ENCODE results near the gene TRABD2B.

Gene TRABD2B

GRCh38 chr1:47866601-47867437 is 130.4 kb downstream of the TRABD2B start:
- H3K36me3 ChIP-seq (ENCODE audit: control insufficient read depth in 2 of 2, insufficient read depth in 1 of 2, low read length in 2 of 2), result no peaks in the 10 kb centered on the region
- H3K4me1 ChIP-seq (ENCODE audit: control insufficient read depth, insufficient read depth, low read length), result no peaks in the 10 kb centered on the region
- ChIA-PET CTCF (interaction anchor here (1.0 kb wide), 1 partner anchor 361 kb away, joined by 3 read pairs; no protein-coding TSS in a partner anchor), POLR2A (no interaction called here)
- H3K4me3 ChIP-seq (ENCODE audit: low read depth, low read length), result no peak overlapping the region
- H3K27ac ChIP-seq (ENCODE audit: extremely low read depth, low read depth, low read length), result no peak overlapping the region
- no peaks in the 10 kb centered on the region for H3K9me3 ChIP-seq (ENCODE audit: control insufficient read depth, insufficient read depth, low read depth, low read length)
- no peak for TF ChIP-seq ZNF791 (tag by site-specific recombination; IDR thresholded peaks at IDR 0.05)
- no peak for TF ChIP-seq ZNF529 (tag by site-specific recombination; IDR thresholded peaks at IDR 0.05; ENCODE audit: insufficient replicate concordance)
- TF ChIP-seq ZNF280D (tag by site-specific recombination; IDR thresholded peaks at IDR 0.05), result no peak
- TF ChIP-seq ZNF449 (tag by site-specific recombination; IDR thresholded peaks at IDR 0.05), result no peak
- TF ChIP-seq ZNF266 (tag by site-specific recombination; IDR thresholded peaks at IDR 0.05; ENCODE audit: low read depth), result no peak
- TF ChIP-seq ZNF645 (tag by site-specific recombination; IDR thresholded peaks at IDR 0.05), result no peak
- TF ChIP-seq GFI1B (tag by site-specific recombination; IDR thresholded peaks at IDR 0.05), result no peak
- TF ChIP-seq ZNF843 (tag by site-specific recombination; IDR thresholded peaks at IDR 0.05), result no peak
- TF ChIP-seq ZNF211 (tag by site-specific recombination; IDR thresholded peaks at IDR 0.05; ENCODE audit: low read depth), result no peak
- TF ChIP-seq, protein P1, sequence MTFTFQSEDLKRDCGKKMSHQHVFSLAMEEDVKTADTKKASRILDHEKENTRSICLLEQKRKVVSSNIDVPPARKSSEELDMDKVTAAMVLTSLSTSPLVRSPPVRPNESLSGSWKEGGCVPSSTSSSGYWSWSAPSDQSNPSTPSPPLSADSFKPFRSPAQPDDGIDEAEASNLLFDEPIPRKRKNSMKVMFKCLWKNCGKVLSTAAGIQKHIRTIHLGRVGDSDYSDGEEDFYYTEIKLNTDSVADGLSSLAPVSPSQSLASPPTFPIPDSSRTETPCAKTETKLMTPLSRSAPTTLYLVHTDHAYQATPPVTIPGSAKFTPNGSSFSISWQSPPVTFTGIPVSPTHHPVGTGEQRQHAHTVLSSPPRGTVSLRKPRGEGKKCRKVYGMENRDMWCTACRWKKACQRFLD (tag by site-specific recombination; IDR thresholded peaks at IDR 0.05), result no peak
- TF ChIP-seq, protein P2, sequence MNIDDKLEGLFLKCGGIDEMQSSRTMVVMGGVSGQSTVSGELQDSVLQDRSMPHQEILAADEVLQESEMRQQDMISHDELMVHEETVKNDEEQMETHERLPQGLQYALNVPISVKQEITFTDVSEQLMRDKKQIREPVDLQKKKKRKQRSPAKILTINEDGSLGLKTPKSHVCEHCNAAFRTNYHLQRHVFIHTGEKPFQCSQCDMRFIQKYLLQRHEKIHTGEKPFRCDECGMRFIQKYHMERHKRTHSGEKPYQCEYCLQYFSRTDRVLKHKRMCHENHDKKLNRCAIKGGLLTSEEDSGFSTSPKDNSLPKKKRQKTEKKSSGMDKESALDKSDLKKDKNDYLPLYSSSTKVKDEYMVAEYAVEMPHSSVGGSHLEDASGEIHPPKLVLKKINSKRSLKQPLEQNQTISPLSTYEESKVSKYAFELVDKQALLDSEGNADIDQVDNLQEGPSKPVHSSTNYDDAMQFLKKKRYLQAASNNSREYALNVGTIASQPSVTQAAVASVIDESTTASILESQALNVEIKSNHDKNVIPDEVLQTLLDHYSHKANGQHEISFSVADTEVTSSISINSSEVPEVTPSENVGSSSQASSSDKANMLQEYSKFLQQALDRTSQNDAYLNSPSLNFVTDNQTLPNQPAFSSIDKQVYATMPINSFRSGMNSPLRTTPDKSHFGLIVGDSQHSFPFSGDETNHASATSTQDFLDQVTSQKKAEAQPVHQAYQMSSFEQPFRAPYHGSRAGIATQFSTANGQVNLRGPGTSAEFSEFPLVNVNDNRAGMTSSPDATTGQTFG (tag by site-specific recombination; IDR thresholded peaks at IDR 0.05; ENCODE audit: borderline replicate concordance), result no peak

- no peak overlapping the region for H3K4me3 ChIP-seq (ENCODE audit: low read depth, low read length)
- POLR2A ChIA-PET, result no interaction called here
- CTCF ChIA-PET, result interaction anchor here (1.0 kb wide), 1 partner anchor 362 kb away, joined by 3 read pairs; no protein-coding TSS in a partner anchor
- TF ChIP-seq MZF1 (tag by site-specific recombination; IDR thresholded peaks at IDR 0.05; ENCODE audit: borderline replicate concordance), result no peak
- no peak for TF ChIP-seq ZNF433 (tag by site-specific recombination; IDR thresholded peaks at IDR 0.05; ENCODE audit: low read depth)
- TF ChIP-seq MEIS1 (CRISPR knock-in tag; IDR thresholded peaks at IDR 0.05; ENCODE audit: borderline replicate concordance), result no peak
- TF ChIP-seq, protein P3, sequence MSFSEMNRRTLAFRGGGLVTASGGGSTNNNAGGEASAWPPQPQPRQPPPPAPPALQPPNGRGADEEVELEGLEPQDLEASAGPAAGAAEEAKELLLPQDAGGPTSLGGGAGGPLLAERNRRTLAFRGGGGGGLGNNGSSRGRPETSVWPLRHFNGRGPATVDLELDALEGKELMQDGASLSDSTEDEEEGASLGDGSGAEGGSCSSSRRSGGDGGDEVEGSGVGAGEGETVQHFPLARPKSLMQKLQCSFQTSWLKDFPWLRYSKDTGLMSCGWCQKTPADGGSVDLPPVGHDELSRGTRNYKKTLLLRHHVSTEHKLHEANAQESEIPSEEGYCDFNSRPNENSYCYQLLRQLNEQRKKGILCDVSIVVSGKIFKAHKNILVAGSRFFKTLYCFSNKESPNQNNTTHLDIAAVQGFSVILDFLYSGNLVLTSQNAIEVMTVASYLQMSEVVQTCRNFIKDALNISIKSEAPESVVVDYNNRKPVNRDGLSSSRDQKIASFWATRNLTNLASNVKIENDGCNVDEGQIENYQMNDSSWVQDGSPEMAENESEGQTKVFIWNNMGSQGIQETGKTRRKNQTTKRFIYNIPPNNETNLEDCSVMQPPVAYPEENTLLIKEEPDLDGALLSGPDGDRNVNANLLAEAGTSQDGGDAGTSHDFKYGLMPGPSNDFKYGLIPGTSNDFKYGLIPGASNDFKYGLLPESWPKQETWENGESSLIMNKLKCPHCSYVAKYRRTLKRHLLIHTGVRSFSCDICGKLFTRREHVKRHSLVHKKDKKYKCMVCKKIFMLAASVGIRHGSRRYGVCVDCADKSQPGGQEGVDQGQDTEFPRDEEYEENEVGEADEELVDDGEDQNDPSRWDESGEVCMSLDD (tag by site-specific recombination; IDR thresholded peaks at IDR 0.05), result no peak
- TF ChIP-seq ZNF133 (tag by site-specific recombination; IDR thresholded peaks at IDR 0.05), result no peak
- TF ChIP-seq SP3 (tag by site-specific recombination; IDR thresholded peaks at IDR 0.05), result no peak
Measured at GRCh38 chr1:47865881-47866535, 131.2 kb downstream of the TRABD2B start.

More at GRCh38 chr1:47865881-47866535, 131.2 kb downstream of the TRABD2B start:
- Histone ChIP-seq H3K9me3 (ENCODE audit: control insufficient read depth, insufficient read depth, low read depth, low read length) (no peaks in the 10 kb centered on the region), H3K27ac (ENCODE audit: extremely low read depth, low read depth, low read length) (no peak overlapping the region), H3K36me3 (ENCODE audit: control insufficient read depth in 2 of 2, insufficient read depth in 1 of 2, low read length in 2 of 2) (no peaks in the 10 kb centered on the region), H3K4me1 (ENCODE audit: control insufficient read depth, insufficient read depth, low read length) (no peaks in the 10 kb centered on the region)
